Right lobe of liver (tissue), 6 donors: ENCODE measurements around the gene ZKSCAN4. TPM values are rescaled to one million over a fixed set of nuclear protein-coding genes. Genes with fewer than 3 reads are reported as not detected.

Experiments
- ATAC-seq, 4 donors: fragments of 200-7000 bp; cut with Tn5 transposase; one replicate each; pipeline ENCODE4 v1.9.1; 2020; ENCODE audit warnings: mild to moderate bottlenecking in 4 of 4, moderate library complexity in 4 of 4
- DNase-seq, 3 donors: peaks; one replicate each; pipeline ENCODE4 v3.0.0-alpha.2; 2020
- H3K27ac ChIP-seq, 3 donors: fragments of 200-600 bp; one replicate each; pipeline ENCODE4 v1.8.0; 2022
- H3K27me3 ChIP-seq, 2 donors: fragments of 200-600 bp; one replicate each; pipeline ENCODE4 v1.8.0; 2022
- H3K36me3 ChIP-seq, 4 donors: fragments of 200-600 bp; sonication (generic) in 1 of 4; one replicate each; pipeline versions ENCODE4 v1.5.1 to v1.8.0; 2017 to 2022; ENCODE audit warnings: control low read depth in 1 of 4
- H3K4me1 ChIP-seq, 4 donors: fragments of 200-600 bp; sonication (generic) in 1 of 4; one replicate each; pipeline versions ENCODE4 v1.5.1 to v1.8.0; 2017 to 2022; ENCODE audit warnings: control low read depth in 1 of 4
- H3K4me3 ChIP-seq, 3 donors: fragments of 200-600 bp; one replicate each; pipeline ENCODE4 v1.8.0; 2022
- H3K9me3 ChIP-seq, 4 donors: fragments of 200-600 bp; sonication (generic) in 1 of 4; one replicate each; pipeline versions ENCODE4 v1.5.1 to v1.8.0; 2017 to 2022; ENCODE audit warnings: control low read depth in 1 of 4
- CTCF ChIP-seq, 4 donors: fragments of 200-600 bp in 3 of 4; fragments of 450-650 bp in 1 of 4; IDR thresholded peaks; one replicate each; pipeline versions ENCODE4 v1.5.1 to v1.8.0; 2016 to 2022; ENCODE audit warnings: antibody characterized with exemption in 4 of 4, mild to moderate bottlenecking in 2 of 4
- POLR2A ChIP-seq: fragments of 450-650 bp; IDR thresholded peaks from one replicate; pipeline ENCODE4 v1.6.1; 2017; ENCODE audit warnings: antibody characterized with exemption, mild to moderate bottlenecking
- WGBS: methylation state at CpG from one replicate; pipeline ENCODE4 v1.1.6; 2018; ENCODE audit warnings: low coverage, low lambda C conversion rate; ENCODE audit not compliant: insufficient coverage; ENCODE audit errors: missing lambda C conversion rate; 5-methylcytosine and 5-hydroxymethylcytosine counted together
- intact Hi-C, 2 donors: fragments of 100-400 bp; cut with DNase I; formaldehyde crosslinking; loops; one replicate each; pipeline versions ENCODE4 v1.11.2 to v1.14.1; 2022
- total RNA-seq, 6 experiments: library from RNA; depleted of rRNA in 2 of 6; stranded (reverse); fragments of >200 nt in 2 of 6; fragmentation: NEBNext Ultra II Directional in 3 of 6; extraction: Animal tissue kit (Norgen Biotek cat#: 25700) in 3 of 6; gene quantifications; one replicate each; pipeline versions ENCODE4 v1.1.0 to v1.2.4, GENCODE V29; 2016 to 2023
- donor health status: DM: no; HTN: yes; CAD: no.
- donor health status: DM: no; HTN: no; CAD: no.
- donor health status: DM: no; HTN: no; CAD: no.
- donor health status: DM: no; HTN: yes; CAD: no.
- donor health status: DM: no; HTN: yes; CAD: no.

The ZKSCAN4 gene
- total RNA-seq, 6 experiments from 2014 or later, result 1.1 to 2.6 (median 2.3) TPM

- TF ChIP-seq POLR2A (no peak), CTCF (IDR thresholded peaks at IDR 0.05) (no peak)
- no peaks in the 10 kb centered on the region for H3K27me3 ChIP-seq
- H3K9me3 ChIP-seq, result no peaks in the 10 kb centered on the region
- ATAC-seq (no peak), DNase-seq (no peak)
- H3K4me1 ChIP-seq, result no peaks in the 10 kb centered on the region
- H3K27ac ChIP-seq, result no peak overlapping the region
- WGBS, result 72% methylated on average over 2 of the region's 3 CpGs
- intact Hi-C loops, result no loop called here
- peaks cover 0 to 2% (median 1%) of the 10 kb centered on the region in 4 donors for H3K36me3 ChIP-seq
- no peak overlapping the region for H3K4me3 ChIP-seq
Measured at GRCh38 chr6:28235912-28236452, 16.1 kb downstream of the ZKSCAN4 start.

- intact Hi-C loops, result no loop called here
- no peaks in the 10 kb centered on the region for H3K4me1 ChIP-seq
- ATAC-seq (no peak), DNase-seq (no peak)
- TF ChIP-seq POLR2A (no peak), CTCF (IDR thresholded peaks at IDR 0.05) (no peak)
- no peak overlapping the region for H3K4me3 ChIP-seq
- 88% methylated on average over 5 of the region's 11 CpGs for WGBS
- H3K27ac ChIP-seq, result no peak overlapping the region
- no peaks in the 10 kb centered on the region for H3K27me3 ChIP-seq
- no peaks in the 10 kb centered on the region for H3K9me3 ChIP-seq
- peaks cover 0 to 17% (median 7%) of the 10 kb centered on the region in 4 donors for H3K36me3 ChIP-seq
Measured at GRCh38 chr6:28232785-28233184, 19.3 kb downstream of the ZKSCAN4 start.

GRCh38 chr6:28226460-28226859, 25.6 kb downstream of the ZKSCAN4 start:
- no peaks in the 10 kb centered on the region for H3K27me3 ChIP-seq
- TF ChIP-seq POLR2A (no peak), CTCF (IDR thresholded peaks at IDR 0.05) (no peak)
- H3K4me3 ChIP-seq, result no peak overlapping the region
- no peak for ATAC-seq
- intact Hi-C loops, result no loop called here
- no peak overlapping the region for H3K27ac ChIP-seq
- WGBS, result 91% methylated on average over 2 of the region's 2 CpGs
- H3K4me1 ChIP-seq, result peaks cover 0 to 8% (median 3%) of the 10 kb centered on the region in 4 donors
- no peaks in the 10 kb centered on the region for H3K9me3 ChIP-seq
- peaks cover 0 to 23% (median 8%) of the 10 kb centered on the region in 4 donors for H3K36me3 ChIP-seq
- no peak for DNase-seq

- H3K9me3 ChIP-seq, result no peaks in the 10 kb centered on the region
- H3K27ac ChIP-seq, result peak within 1 kb of the TSS in 1 of 3 donors; percentile 13
- intact Hi-C loops, result no loop called here
- peaks cover 0 to 8% (median 3%) of the 10 kb centered on the region in 4 donors for H3K4me1 ChIP-seq
- no peaks in the 10 kb centered on the region for H3K27me3 ChIP-seq
- TF ChIP-seq POLR2A, result peak; percentile 41
- no peak for TF ChIP-seq CTCF (IDR thresholded peaks at IDR 0.05)
- peaks cover 0 to 18% (median 8%) of the 10 kb centered on the region in 4 donors for H3K36me3 ChIP-seq
- ATAC-seq (peak; percentile 93 to 97 (median 96)), DNase-seq (peak; percentile 79 to 83 (median 83))
- WGBS, result 0% methylated on average over 34 of the region's 45 CpGs
- peak within 1 kb of the TSS; percentile 69 to 84 (median 76) for H3K4me3 ChIP-seq
Measured at GRCh38 chr6:28225056-28225834, 26.8 kb downstream of the ZKSCAN4 start, which contains the start of gene ZSCAN9. Gene ZSCAN9, plus strand, starts transcription at chr6:28225275. Its CDS starts 1,810 bp downstream, at chr6:28227085.
